ENCODE measurements around the gene TM4SF4.

The TM4SF4 gene

GRCh38 chr3:149545049-149545448 is 70.6 kb downstream of the TM4SF4 start:
- no peak for TF ChIP-seq ZFP3 (tag by site-specific recombination; IDR thresholded peaks at IDR 0.05; ENCODE audit: low read depth)
- TF ChIP-seq ZNF311 (tag by site-specific recombination; IDR thresholded peaks at IDR 0.05; ENCODE audit: borderline replicate concordance) = no peak
- no peak for TF ChIP-seq ZNF660 (tag by site-specific recombination; IDR thresholded peaks at IDR 0.05)
- no peak for TF ChIP-seq ZNF785 (tag by site-specific recombination; IDR thresholded peaks at IDR 0.05)
- TF ChIP-seq ZIC2 (tag by site-specific recombination; IDR thresholded peaks at IDR 0.05) = no peak
- no peak for TF ChIP-seq WT1 (tag by site-specific recombination; IDR thresholded peaks at IDR 0.05)
- no peak overlapping the region for H3K27ac ChIP-seq (ENCODE audit: extremely low read depth, low read depth, low read length)
- H3K36me3 ChIP-seq (ENCODE audit: control insufficient read depth in 2 of 2, insufficient read depth in 1 of 2, low read length in 2 of 2) = peaks cover 0 to 10% of the 10 kb centered on the region in 2 experiments; a peak in 1 of 3 replicates
- ChIA-PET POLR2A (no interaction called here), CTCF (no interaction called here)
- H3K4me3 ChIP-seq (ENCODE audit: low read depth, low read length) = no peak overlapping the region
- H3K4me1 ChIP-seq (ENCODE audit: control insufficient read depth, insufficient read depth, low read length) = no peaks in the 10 kb centered on the region
- H3K9me3 ChIP-seq (ENCODE audit: control insufficient read depth, insufficient read depth, low read depth, low read length) = no peaks in the 10 kb centered on the region

DNA sequence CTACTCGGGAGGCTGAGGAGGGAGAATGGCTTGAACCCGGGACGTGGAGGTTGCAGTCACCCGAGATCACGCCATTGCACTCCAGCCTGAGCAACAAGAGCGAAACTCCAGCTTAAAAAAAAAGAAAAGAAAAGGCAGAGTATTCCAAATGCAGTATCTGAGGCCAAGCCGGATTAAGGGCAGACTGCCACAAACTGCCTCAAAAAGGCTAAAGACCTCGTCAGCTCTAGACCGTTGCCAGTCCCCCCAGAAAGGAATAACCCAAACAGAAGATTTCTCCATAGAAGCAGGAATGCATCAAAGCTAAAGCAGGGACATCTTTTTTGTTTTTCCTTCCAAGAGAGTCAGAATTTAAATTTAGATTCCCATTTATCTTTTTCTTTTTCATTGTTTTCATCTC is 72.9 kb downstream of the TM4SF4 start:
- ChIA-PET POLR2A (no interaction called here), CTCF (interaction anchor here (1.2 to 1.5 kb wide), 2 partner anchors 15 to 224 kb away, joined by 4 read pairs; no protein-coding TSS in a partner anchor)
- no peak overlapping the region for H3K4me3 ChIP-seq (ENCODE audit: low read depth, low read length)
- no peak overlapping the region for H3K27ac ChIP-seq (ENCODE audit: extremely low read depth, low read depth, low read length)
- no peaks in the 10 kb centered on the region for H3K36me3 ChIP-seq (ENCODE audit: control insufficient read depth in 2 of 2, insufficient read depth in 1 of 2, low read length in 2 of 2)
- no peaks in the 10 kb centered on the region for H3K4me1 ChIP-seq (ENCODE audit: control insufficient read depth, insufficient read depth, low read length)
- H3K9me3 ChIP-seq (ENCODE audit: control insufficient read depth, insufficient read depth, low read depth, low read length) = no peaks in the 10 kb centered on the region
- TF ChIP-seq SCRT1 (tag by site-specific recombination; IDR thresholded peaks at IDR 0.05; ENCODE audit: borderline replicate concordance) = no peak
- no peak for TF ChIP-seq ZNF510 (tag by site-specific recombination; IDR thresholded peaks at IDR 0.05; ENCODE audit: insufficient replicate concordance)
- no peak for TF ChIP-seq KLF8 (tag by site-specific recombination; IDR thresholded peaks at IDR 0.05)
- TF ChIP-seq ZNF19 (tag by site-specific recombination; IDR thresholded peaks at IDR 0.05; ENCODE audit: low read depth) = no peak
- TF ChIP-seq YY1 (tag by site-specific recombination; IDR thresholded peaks at IDR 0.05) = no peak
- no peak for TF ChIP-seq ZNF658 (tag by site-specific recombination; IDR thresholded peaks at IDR 0.05)
- TF ChIP-seq ZNF571 (tag by site-specific recombination; IDR thresholded peaks at IDR 0.05) = no peak
- TF ChIP-seq, protein P1, sequence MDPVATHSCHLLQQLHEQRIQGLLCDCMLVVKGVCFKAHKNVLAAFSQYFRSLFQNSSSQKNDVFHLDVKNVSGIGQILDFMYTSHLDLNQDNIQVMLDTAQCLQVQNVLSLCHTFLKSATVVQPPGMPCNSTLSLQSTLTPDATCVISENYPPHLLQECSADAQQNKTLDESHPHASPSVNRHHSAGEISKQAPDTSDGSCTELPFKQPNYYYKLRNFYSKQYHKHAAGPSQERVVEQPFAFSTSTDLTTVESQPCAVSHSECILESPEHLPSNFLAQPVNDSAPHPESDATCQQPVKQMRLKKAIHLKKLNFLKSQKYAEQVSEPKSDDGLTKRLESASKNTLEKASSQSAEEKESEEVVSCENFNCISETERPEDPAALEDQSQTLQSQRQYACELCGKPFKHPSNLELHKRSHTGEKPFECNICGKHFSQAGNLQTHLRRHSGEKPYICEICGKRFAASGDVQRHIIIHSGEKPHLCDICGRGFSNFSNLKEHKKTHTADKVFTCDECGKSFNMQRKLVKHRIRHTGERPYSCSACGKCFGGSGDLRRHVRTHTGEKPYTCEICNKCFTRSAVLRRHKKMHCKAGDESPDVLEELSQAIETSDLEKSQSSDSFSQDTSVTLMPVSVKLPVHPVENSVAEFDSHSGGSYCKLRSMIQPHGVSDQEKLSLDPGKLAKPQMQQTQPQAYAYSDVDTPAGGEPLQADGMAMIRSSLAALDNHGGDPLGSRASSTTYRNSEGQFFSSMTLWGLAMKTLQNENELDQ (tag by site-specific recombination; IDR thresholded peaks at IDR 0.05; ENCODE audit: low read depth) = no peak
- no peak for TF ChIP-seq ZNF530 (tag by site-specific recombination; IDR thresholded peaks at IDR 0.05; ENCODE audit: low read depth)
- TF ChIP-seq EGR2 (tag by site-specific recombination; IDR thresholded peaks at IDR 0.05; ENCODE audit: low read depth) = no peak
- TF ChIP-seq, protein P2, sequence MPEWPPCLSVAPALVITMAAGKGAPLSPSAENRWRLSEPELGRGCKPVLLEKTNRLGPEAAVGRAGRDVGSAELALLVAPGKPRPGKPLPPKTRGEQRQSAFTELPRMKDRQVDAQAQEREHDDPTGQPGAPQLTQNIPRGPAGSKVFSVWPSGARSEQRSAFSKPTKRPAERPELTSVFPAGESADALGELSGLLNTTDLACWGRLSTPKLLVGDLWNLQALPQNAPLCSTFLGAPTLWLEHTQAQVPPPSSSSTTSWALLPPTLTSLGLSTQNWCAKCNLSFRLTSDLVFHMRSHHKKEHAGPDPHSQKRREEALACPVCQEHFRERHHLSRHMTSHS (tag by site-specific recombination; IDR thresholded peaks at IDR 0.05) = no peak
- TF ChIP-seq GLIS1 (tag by site-specific recombination; IDR thresholded peaks at IDR 0.05) = no peak

GRCh38 chr3:149547954-149548668 is 73.6 kb downstream of the TM4SF4 start:
- no peak overlapping the region for H3K27ac ChIP-seq (ENCODE audit: extremely low read depth, low read depth, low read length)
- no peaks in the 10 kb centered on the region for H3K36me3 ChIP-seq (ENCODE audit: control insufficient read depth in 2 of 2, insufficient read depth in 1 of 2, low read length in 2 of 2)
- H3K4me1 ChIP-seq (ENCODE audit: control insufficient read depth, insufficient read depth, low read length) = no peaks in the 10 kb centered on the region
- H3K9me3 ChIP-seq (ENCODE audit: control insufficient read depth, insufficient read depth, low read depth, low read length) = no peaks in the 10 kb centered on the region
- ChIA-PET POLR2A (no interaction called here), CTCF (interaction anchor here (0.6 to 1.2 kb wide), 2 partner anchors 13 to 15 kb away, joined by 3 to 4 read pairs; no protein-coding TSS in a partner anchor)
- H3K4me3 ChIP-seq (ENCODE audit: low read depth, low read length) = no peak overlapping the region
- TF ChIP-seq, protein P3, sequence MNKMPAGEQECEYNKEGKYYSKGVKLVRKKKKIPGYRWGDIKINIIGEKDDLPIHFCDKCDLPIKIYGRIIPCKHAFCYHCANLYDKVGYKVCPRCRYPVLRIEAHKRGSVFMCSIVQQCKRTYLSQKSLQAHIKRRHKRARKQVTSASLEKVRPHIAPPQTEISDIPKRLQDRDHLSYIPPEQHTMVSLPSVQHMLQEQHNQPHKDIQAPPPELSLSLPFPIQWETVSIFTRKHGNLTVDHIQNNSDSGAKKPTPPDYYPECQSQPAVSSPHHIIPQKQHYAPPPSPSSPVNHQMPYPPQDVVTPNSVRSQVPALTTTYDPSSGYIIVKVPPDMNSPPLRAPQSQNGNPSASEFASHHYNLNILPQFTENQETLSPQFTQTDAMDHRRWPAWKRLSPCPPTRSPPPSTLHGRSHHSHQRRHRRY (tag by site-specific recombination; IDR thresholded peaks at IDR 0.05) = no peak
- TF ChIP-seq ZNF501 (tag by site-specific recombination; IDR thresholded peaks at IDR 0.05) (no peak), PRDM6 (tag by site-specific recombination; IDR thresholded peaks at IDR 0.05) (no peak)
